ELF-1 (cell line): ENCODE results near the gene OLIG2.

Experiments
- DNase-seq: peaks from one replicate; pipeline ENCODE4 v3.0.0-alpha.2; 2016; ENCODE audit warnings: low read depth, low spot score

OLIG2 gene

GRCh38 chr21:33063907-33064622, 38.3 kb downstream of the OLIG2 start:
- peak; percentile 33 for DNase-seq

- DNase-seq, result peak; percentile 13
Measured at GRCh38 chr21:33064623-33065390, 39.1 kb downstream of the OLIG2 start.

GRCh38 chr21:33067043-33067442, 41.3 kb downstream of the OLIG2 start:
- DNase-seq, result no peak

GRCh38 chr21:33067457-33067856, 41.7 kb downstream of the OLIG2 start:
- no peak for DNase-seq

- no peak for DNase-seq
Measured at GRCh38 chr21:33069243-33069642, 43.5 kb downstream of the OLIG2 start.

- DNase-seq, result no peak
Measured at GRCh38 chr21:33069645-33069993, 43.9 kb downstream of the OLIG2 start.

- DNase-seq, result peak; percentile 68
Measured at GRCh38 chr21:33069994-33070743, 44.4 kb downstream of the OLIG2 start, which contains the start of gene OLIG1. Gene OLIG1 (plus strand): TSS chr21:33070141. CDS start chr21:33070247, 106 bp downstream.

- DNase-seq, result no peak
Measured at GRCh38 chr21:33070744-33070997, 44.9 kb downstream of the OLIG2 start.

GRCh38 chr21:33070998-33071769, 45.4 kb downstream of the OLIG2 start:
- peak; percentile 60 for DNase-seq

GRCh38 chr21:33071770-33072306, 46.1 kb downstream of the OLIG2 start:
- DNase-seq, result peak; percentile 42

GRCh38 chr21:33073636-33074035, 47.9 kb downstream of the OLIG2 start:
- DNase-seq, result no peak

- DNase-seq, result peak; percentile 68
Measured at GRCh38 chr21:33075128-33075527, 49.4 kb downstream of the OLIG2 start.

- DNase-seq, result peak; percentile 37
Measured at GRCh38 chr21:33075596-33076195, 50.0 kb downstream of the OLIG2 start.

GRCh38 chr21:33076600-33077329, 51.0 kb downstream of the OLIG2 start:
- no peak for DNase-seq
